GM12878 (cell line): ENCODE data around the gene ASGR1. TPM values are rescaled to one million over a fixed set of nuclear protein-coding genes. Genes with fewer than 3 reads are reported as not detected.

Experiments
- ATAC-seq: fragments of 200-7000 bp; cut with Tn5 transposase; 3 replicates; pipeline ENCODE4 v1.9.1; 2020; ENCODE audit warnings: mild to moderate bottlenecking, moderate library complexity
- BruUV-seq: library from RNA; stranded (reverse); fragments of 400-500 nt; replicated peaks from 2 replicates; lab custom pipeline; 2021; lab: Mats Ljungman, UMichigan
- CTCF ChIA-PET: fragments of 300-600 bp; sonication (Branson Sonifier 250); formaldehyde crosslinking; extraction: SDS; loops from one replicate; lab custom pipeline; 2021; ENCODE audit warnings: inconsistent platforms; lab: Yijun Ruan, JAX
- POLR2A ChIA-PET: fragments of 350-600 bp; formaldehyde crosslinking; extraction: SDS; loops from one replicate; lab custom pipeline; 2021; ENCODE audit warnings: inconsistent platforms; lab: Charles Lee
- RAD21 ChIA-PET: fragments of 300-600 bp; sonication (Branson Sonifier 250); formaldehyde crosslinking; loops from one replicate; lab custom pipeline; 2023; ENCODE audit warnings: antibody characterized with exemption; ENCODE audit not compliant: unreplicated experiment; lab: Charles Lee
- SMC1A ChIA-PET: fragments of 300-600 bp; sonication (Branson Sonifier 250); formaldehyde crosslinking; loops from one replicate; lab custom pipeline; 2023; ENCODE audit not compliant: unreplicated experiment, uncharacterized antibody; lab: Charles Lee
- DNase-seq: peaks from one replicate; pipeline ENCODE4 v3.0.0-alpha.2; 2011; ENCODE audit warnings: low read depth, low spot score
- FAIRE-seq: peaks from 3 replicates; lab custom pipeline; 2011; peaks lifted over from hg19 to GRCh38; lab: Jason Lieb, UNC
- H2AFZ ChIP-seq: 2 replicates; pipeline ENCODE4 v1.6.0; 2011; ENCODE audit warnings: low read depth, low read length, control low read depth; ENCODE audit not compliant: control insufficient read depth
- H3K27ac ChIP-seq: 2 replicates; pipeline ENCODE4 v1.5.1; 2011; ENCODE audit warnings: control low read depth; ENCODE audit not compliant: control insufficient read depth, insufficient read depth
- H3K27me3 ChIP-seq, 2 experiments: replicated peaks in 1 of 2; 2 replicates each; pipeline versions ENCODE4 v1.6.0 to v1.6.1; 2011; ENCODE audit warnings: low read length in 1 of 2; ENCODE audit not compliant: control insufficient read depth in 2 of 2, insufficient read depth in 2 of 2
- H3K36me3 ChIP-seq, 2 experiments: 2 replicates each; pipeline ENCODE4 v1.5.1; 2011; ENCODE audit warnings: low read length in 1 of 2; ENCODE audit not compliant: control insufficient read depth in 2 of 2, insufficient read depth in 2 of 2
- H3K4me1 ChIP-seq: 2 replicates; pipeline ENCODE4 v1.6.1; 2011; ENCODE audit warnings: mild to moderate bottlenecking, low read length, moderate library complexity, mixed read lengths; ENCODE audit not compliant: control insufficient read depth, insufficient read depth
- H3K4me2 ChIP-seq: 2 replicates; pipeline ENCODE4 v1.6.0; 2011; ENCODE audit warnings: control low read depth; ENCODE audit not compliant: control insufficient read depth, insufficient read depth
- H3K4me3 ChIP-seq: fragments of 200-600 bp; sonication (generic); 2 replicates; pipeline ENCODE4 v1.5.1; 2016
- H3K79me2 ChIP-seq: 2 replicates; pipeline ENCODE4 v1.6.0; 2011; ENCODE audit warnings: low read length; ENCODE audit not compliant: control insufficient read depth, insufficient read depth
- H3K9ac ChIP-seq: 2 replicates; pipeline ENCODE4 v1.8.0; 2011; ENCODE audit warnings: low read length, control low read depth, mixed read lengths; ENCODE audit not compliant: control insufficient read depth, insufficient read depth
- H3K9me3 ChIP-seq: replicated peaks from 3 replicates; pipeline ENCODE4 v1.5.1; 2011; ENCODE audit warnings: mild to moderate bottlenecking, low read length; ENCODE audit not compliant: control insufficient read depth, insufficient read depth
- H4K20me1 ChIP-seq: 2 replicates; pipeline ENCODE4 v1.6.0; 2011; ENCODE audit not compliant: control insufficient read depth, insufficient read depth
- ASH2L ChIP-seq: fragments of 300-600, 200-600 bp; sonication (generic); IDR thresholded peaks from 2 replicates; pipeline ENCODE4 v1.6.1; 2017; ENCODE audit warnings: low read depth, mild to moderate bottlenecking, borderline replicate concordance
- IKZF1 ChIP-seq: fragments of 450-650 bp; conservative IDR thresholded peaks from 2 replicates; pipeline ENCODE4 v1.6.1; 2017; ENCODE audit warnings: antibody characterized with exemption, mild to moderate bottlenecking
- KAT2A ChIP-seq: conservative IDR thresholded peaks from 2 replicates; pipeline ENCODE4 v1.6.1; 2011; ENCODE audit warnings: low read depth, low read length; ENCODE audit not compliant: control insufficient read depth
- NFYB ChIP-seq: IDR thresholded peaks from 2 replicates; pipeline ENCODE4 v1.6.1; 2011; ENCODE audit warnings: low read depth, mild to moderate bottlenecking, low read length, improper control_type of control experiment, moderate library complexity; ENCODE audit not compliant: insufficient read depth
- POLR2AphosphoS5 ChIP-seq: IDR thresholded peaks from 2 replicates; pipeline ENCODE4 v1.6.1; 2011; ENCODE audit warnings: mild to moderate bottlenecking, low read length, inconsistent platforms
- SP1 ChIP-seq: IDR thresholded peaks from one replicate; pipeline ENCODE4 v1.6.1; 2011; ENCODE audit warnings: low read depth, low read length
- SRF ChIP-seq, 2 experiments: IDR thresholded peaks; 2 replicates each; pipeline ENCODE4 v1.6.1; 2011; ENCODE audit warnings: low read depth in 2 of 2, low read length in 2 of 2, mild to moderate bottlenecking in 1 of 2, moderate library complexity in 1 of 2
- ZNF384 ChIP-seq: IDR thresholded peaks from 2 replicates; pipeline ENCODE4 v1.6.1; 2012; ENCODE audit warnings: low read depth, mild to moderate bottlenecking, low read length, improper control_type of control experiment, borderline replicate concordance
- WGBS: methylation state at CpG from one replicate; pipeline ENCODE4 v1.1.6; 2016; ENCODE audit warnings: low lambda C conversion rate; ENCODE audit not compliant: insufficient replicate concordance, insufficient coverage; ENCODE audit errors: missing lambda C conversion rate; 5-methylcytosine and 5-hydroxymethylcytosine counted together
- in situ Hi-C: fragments of 300-500 bp; cut with MboI; formaldehyde crosslinking; loops from 9 replicates; pipeline ENCODE4 v1.14.3; 2018; ENCODE audit warnings: mixed read lengths
- intact Hi-C: fragments of 100-400 bp; cut with micrococcal nuclease; formaldehyde crosslinking; loops from one replicate; pipeline ENCODE4 v1.14.2; 2022; ENCODE audit not compliant: unreplicated experiment
- polyA plus RNA-seq, 11 experiments: library from polyadenylated mRNA; depleted of rRNA in 4 of 11; unstranded in 6 of 11; stranded (reverse) in 5 of 11; fragments of >200 nt; fragmentation: Nextera tagmentation in 4 of 11; fragmentation: Illumina TruSeq in 1 of 11; extraction: Ambion mirVana in 4 of 11; extraction: Trizol in 1 of 11; gene quantifications; 1 replicate in 1 of 11; 2 replicates in 10 of 11; pipeline versions ENCODE4 v1.2.1 to v1.2.3, GENCODE V29; 2011 to 2016; ENCODE audit warnings: inconsistent platforms in 2 of 11, missing spikeins in 2 of 11, low read depth in 1 of 11
- total RNA-seq, 4 experiments: library from RNA; depleted of rRNA in 3 of 4; stranded (reverse); fragments of >200 nt in 3 of 4; fragmentation: Illumina TruSeq in 1 of 4; extraction: Trizol in 1 of 4; gene quantifications; 2 replicates each; pipeline versions ENCODE4 v1.2.1 to v1.2.3, GENCODE V29; 2013 to 2021
- TF ChIP-seq, protein P1 (sequence below): fragments of 150-350 bp; IDR thresholded peaks from 2 replicates; pipeline ENCODE4 v1.6.1; 2014; ENCODE audit warnings: mild to moderate bottlenecking, low read depth, low read length

The ASGR1 gene
- total and polyA plus RNA-seq, 10 of the 15 experiments (the other 5 are each of a cell fraction or from before 2014, with no cell fraction given), result 0.06 to 0.34 (median 0.14) TPM; not detected in 6

DNA sequence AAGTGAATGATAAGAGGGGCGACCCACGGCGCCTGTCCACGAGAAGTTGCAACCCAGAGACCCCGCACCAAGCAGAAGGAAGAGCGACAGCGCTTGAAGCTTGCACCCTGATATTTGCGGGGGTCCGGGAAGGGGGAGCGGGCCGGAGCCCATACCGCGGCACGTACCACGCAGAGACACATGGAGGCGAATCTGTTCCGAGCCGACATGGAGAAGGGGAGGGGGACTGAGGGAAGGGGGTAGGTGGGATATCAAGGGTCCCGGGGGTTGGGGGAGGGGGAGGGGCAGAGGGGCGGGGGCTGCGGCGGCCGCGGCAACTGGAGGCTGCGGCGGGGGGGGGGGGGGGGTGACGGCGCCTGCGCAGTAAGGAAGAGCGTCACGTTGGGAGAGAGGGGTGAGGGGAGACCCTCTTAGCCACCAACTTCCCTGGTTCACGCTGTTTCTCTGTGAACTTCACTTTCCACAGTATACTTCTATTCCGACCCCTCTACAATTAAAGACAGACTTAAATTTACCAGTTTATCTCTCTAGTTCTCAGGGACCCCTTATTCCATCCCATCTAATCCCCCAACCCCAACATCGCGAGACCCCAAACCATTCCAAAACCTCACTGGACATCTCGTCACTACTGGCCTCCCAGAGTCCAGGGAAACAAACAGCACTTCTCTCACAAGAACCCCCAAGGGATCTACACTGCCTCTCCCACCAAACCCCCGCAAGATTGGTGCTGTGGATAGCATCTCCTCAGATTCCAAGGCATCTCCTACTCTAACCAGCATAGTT lies 32.5 kb upstream of the ASGR1 start:
- FAIRE-seq (no peak), DNase-seq (no peak), ATAC-seq (no peak)
- intact Hi-C loops (loop anchor here (5.0 kb wide), 1 partner anchor 86 kb away; no protein-coding TSS in a partner anchor), in situ Hi-C loops (no loop called here)
- no peaks in the 10 kb centered on the region for H3K27me3 ChIP-seq
- H3K4me3 ChIP-seq, result no peak overlapping the region
- TF ChIP-seq, protein P1, sequence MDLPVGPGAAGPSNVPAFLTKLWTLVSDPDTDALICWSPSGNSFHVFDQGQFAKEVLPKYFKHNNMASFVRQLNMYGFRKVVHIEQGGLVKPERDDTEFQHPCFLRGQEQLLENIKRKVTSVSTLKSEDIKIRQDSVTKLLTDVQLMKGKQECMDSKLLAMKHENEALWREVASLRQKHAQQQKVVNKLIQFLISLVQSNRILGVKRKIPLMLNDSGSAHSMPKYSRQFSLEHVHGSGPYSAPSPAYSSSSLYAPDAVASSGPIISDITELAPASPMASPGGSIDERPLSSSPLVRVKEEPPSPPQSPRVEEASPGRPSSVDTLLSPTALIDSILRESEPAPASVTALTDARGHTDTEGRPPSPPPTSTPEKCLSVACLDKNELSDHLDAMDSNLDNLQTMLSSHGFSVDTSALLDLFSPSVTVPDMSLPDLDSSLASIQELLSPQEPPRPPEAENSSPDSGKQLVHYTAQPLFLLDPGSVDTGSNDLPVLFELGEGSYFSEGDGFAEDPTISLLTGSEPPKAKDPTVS, result no peak
- TF ChIP-seq NFYB (no peak), KAT2A (no peak), IKZF1 (no peak), ZNF384 (no peak), ASH2L (no peak), SP1 (no peak), POLR2AphosphoS5 (no peak), SRF (IDR thresholded peaks at IDR 0.05; ENCODE audit: low read depth in 2 of 2, low read length in 2 of 2) (no peak)
- CTCF ChIA-PET, result no interaction called here
- SMC1A ChIA-PET, result no interaction called here
- no TSS peak for BruUV-seq
- no peak overlapping the region for H3K4me2 ChIP-seq
- peaks cover 10% of the 10 kb centered on the region for H3K4me1 ChIP-seq
- H3K9ac ChIP-seq, result no peak overlapping the region
- RAD21 ChIA-PET, result no interaction called here
- no peaks in the 10 kb centered on the region for H3K36me3 ChIP-seq
- H3K27ac ChIP-seq, result no peak overlapping the region
- WGBS, result 57% methylated on average over 18 of the region's 37 CpGs
- H3K9me3 ChIP-seq, result no peaks in the 10 kb centered on the region
- H4K20me1 ChIP-seq, result no peaks in the 10 kb centered on the region
- H2AFZ ChIP-seq, result no peak overlapping the region
- POLR2A ChIA-PET, result no interaction called here
- no peaks in the 10 kb centered on the region for H3K79me2 ChIP-seq
